OCI-LY7 (cell line): Measurements from ENCODE around the gene GATA5.

ENCODE experiments used
- EZH2phosphoT487 ChIP-seq: fragments of 200-600 bp; sonication (generic); IDR thresholded peaks from 2 replicates; pipeline ENCODE4 v1.6.1; 2018; ENCODE audit warnings: low read depth, borderline replicate concordance, mild to moderate bottlenecking, mixed run types, antibody characterized with exemption, low read length, moderate library complexity, mixed read lengths
- TF ChIP-seq, protein P1 (sequence below): fragments of 200-600 bp; sonication (generic); conservative IDR thresholded peaks from 2 replicates; pipeline ENCODE4 v1.5.1; 2014; ENCODE audit warnings: mild to moderate bottlenecking, antibody characterized with exemption, low read length, moderate library complexity, mixed read lengths

DNA sequence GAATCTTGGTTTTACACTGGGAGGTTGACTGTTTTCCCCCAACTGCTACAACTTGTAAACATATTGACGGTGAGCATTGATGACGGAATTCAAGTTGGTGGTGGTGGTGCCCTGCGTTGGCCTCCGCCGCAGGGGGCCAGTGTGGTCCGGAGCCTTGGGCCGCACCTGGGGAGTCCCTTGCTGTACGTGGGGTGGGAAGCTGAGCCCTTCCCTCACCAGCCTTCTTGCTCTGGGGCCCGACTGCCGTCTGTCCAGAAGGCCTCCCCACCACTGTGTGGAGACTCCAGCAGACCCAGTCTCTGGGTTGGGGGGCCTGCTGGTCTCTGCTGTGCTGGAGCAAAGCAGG is 11.4 kb downstream of the GATA5 start:
- TF ChIP-seq, protein P1, sequence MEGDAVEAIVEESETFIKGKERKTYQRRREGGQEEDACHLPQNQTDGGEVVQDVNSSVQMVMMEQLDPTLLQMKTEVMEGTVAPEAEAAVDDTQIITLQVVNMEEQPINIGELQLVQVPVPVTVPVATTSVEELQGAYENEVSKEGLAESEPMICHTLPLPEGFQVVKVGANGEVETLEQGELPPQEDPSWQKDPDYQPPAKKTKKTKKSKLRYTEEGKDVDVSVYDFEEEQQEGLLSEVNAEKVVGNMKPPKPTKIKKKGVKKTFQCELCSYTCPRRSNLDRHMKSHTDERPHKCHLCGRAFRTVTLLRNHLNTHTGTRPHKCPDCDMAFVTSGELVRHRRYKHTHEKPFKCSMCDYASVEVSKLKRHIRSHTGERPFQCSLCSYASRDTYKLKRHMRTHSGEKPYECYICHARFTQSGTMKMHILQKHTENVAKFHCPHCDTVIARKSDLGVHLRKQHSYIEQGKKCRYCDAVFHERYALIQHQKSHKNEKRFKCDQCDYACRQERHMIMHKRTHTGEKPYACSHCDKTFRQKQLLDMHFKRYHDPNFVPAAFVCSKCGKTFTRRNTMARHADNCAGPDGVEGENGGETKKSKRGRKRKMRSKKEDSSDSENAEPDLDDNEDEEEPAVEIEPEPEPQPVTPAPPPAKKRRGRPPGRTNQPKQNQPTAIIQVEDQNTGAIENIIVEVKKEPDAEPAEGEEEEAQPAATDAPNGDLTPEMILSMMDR: no peak
- no peak for TF ChIP-seq EZH2phosphoT487
